PC-9 (cell line): ENCODE data around the gene TEX53.

Experiments
- EZH2 ChIP-seq: fragments of 200-600 bp; sonication (generic); IDR thresholded peaks from 2 replicates; pipeline ENCODE4 v1.8.0; 2017; ENCODE audit warnings: antibody characterized with exemption, low read depth
- TF ChIP-seq, protein P1 (sequence below): fragments of 200-600 bp; sonication (generic); conservative IDR thresholded peaks from 2 replicates; pipeline ENCODE4 v1.6.1; 2017; ENCODE audit warnings: mixed run types, antibody characterized with exemption, mild to moderate bottlenecking, moderate library complexity

DNA sequence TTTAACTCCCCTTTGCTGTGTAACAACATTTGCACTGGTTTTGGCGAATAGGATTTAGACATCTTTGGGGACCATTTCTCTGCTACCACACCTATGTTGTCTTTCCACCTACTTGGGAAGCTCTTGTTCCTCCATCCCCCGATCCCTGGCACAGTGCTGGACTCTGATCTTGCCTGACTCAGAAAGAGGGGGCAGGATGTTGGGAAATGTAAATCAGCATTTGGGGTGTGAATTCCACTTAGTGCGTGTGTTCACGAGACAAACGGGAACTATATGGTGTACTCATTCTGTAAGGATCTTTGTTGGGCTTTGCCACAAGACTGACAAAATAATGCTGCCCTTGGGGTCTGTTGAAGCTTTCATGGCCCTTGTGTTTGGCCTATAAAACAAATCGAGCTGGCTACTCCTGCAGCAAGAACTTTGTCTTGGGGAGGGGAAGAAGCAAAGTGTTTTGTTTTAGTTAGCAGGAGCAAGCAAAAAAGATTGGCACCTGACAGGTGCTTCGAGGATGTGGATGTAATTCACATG, 28.0 kb downstream of the TEX53 start:
- TF ChIP-seq, protein P1, sequence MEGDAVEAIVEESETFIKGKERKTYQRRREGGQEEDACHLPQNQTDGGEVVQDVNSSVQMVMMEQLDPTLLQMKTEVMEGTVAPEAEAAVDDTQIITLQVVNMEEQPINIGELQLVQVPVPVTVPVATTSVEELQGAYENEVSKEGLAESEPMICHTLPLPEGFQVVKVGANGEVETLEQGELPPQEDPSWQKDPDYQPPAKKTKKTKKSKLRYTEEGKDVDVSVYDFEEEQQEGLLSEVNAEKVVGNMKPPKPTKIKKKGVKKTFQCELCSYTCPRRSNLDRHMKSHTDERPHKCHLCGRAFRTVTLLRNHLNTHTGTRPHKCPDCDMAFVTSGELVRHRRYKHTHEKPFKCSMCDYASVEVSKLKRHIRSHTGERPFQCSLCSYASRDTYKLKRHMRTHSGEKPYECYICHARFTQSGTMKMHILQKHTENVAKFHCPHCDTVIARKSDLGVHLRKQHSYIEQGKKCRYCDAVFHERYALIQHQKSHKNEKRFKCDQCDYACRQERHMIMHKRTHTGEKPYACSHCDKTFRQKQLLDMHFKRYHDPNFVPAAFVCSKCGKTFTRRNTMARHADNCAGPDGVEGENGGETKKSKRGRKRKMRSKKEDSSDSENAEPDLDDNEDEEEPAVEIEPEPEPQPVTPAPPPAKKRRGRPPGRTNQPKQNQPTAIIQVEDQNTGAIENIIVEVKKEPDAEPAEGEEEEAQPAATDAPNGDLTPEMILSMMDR, result no peak
- TF ChIP-seq EZH2, result no peak
